ENCODE results near the gene KPNA2.

DNA sequence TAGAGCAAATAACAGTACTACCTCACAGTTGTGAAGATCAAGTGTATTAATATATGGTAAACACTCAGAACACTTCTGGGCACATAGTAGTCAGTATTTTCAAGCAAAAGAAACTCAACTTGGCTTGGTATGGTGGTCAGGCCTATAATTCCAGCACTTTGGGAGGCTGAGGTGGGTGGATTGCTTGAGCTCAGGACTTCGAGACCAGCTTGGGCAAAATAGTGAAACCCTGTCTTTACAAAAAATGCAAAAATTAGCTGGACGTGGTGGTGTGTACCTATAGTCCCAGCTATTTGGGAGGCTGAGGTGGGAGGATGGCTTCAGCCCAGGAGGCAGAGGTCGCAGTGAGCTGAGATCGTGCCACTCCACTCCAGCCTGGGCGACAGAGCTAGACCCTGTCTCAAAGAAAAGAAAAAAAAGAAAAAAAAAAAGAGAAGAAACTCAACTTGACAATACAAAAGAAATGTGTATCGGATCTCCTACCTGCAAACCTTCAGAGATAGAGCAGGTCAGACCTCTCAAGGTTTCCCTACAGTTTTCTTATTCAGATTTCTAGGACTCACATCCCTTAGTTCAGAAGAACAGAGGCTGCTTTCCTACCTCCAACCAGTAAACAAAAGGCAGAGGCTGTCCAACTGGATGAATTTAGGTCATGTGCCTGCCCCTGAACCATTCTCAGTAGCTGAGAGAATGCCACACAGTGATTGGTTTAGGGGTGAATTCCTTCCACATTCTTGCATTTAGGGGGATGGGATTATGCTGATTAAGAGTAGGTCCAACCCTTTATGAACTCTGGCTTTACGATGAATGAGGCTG, 1.7 kb upstream of the KPNA2 start:
- TF ChIP-seq EZH2 (optimal IDR thresholded peaks at IDR 0.05; ENCODE audit: low read depth, low read length): no peak
- TF ChIP-seq, protein P1, sequence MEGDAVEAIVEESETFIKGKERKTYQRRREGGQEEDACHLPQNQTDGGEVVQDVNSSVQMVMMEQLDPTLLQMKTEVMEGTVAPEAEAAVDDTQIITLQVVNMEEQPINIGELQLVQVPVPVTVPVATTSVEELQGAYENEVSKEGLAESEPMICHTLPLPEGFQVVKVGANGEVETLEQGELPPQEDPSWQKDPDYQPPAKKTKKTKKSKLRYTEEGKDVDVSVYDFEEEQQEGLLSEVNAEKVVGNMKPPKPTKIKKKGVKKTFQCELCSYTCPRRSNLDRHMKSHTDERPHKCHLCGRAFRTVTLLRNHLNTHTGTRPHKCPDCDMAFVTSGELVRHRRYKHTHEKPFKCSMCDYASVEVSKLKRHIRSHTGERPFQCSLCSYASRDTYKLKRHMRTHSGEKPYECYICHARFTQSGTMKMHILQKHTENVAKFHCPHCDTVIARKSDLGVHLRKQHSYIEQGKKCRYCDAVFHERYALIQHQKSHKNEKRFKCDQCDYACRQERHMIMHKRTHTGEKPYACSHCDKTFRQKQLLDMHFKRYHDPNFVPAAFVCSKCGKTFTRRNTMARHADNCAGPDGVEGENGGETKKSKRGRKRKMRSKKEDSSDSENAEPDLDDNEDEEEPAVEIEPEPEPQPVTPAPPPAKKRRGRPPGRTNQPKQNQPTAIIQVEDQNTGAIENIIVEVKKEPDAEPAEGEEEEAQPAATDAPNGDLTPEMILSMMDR (IDR thresholded peaks at IDR 0.05; ENCODE audit: low read length): no peak
- TF ChIP-seq EZH2phosphoT487 (IDR thresholded peaks at IDR 0.05; ENCODE audit: low read length): no peak

All from MM.1S (cell line).